Mesenteric fat pad (tissue), 1 donor: ENCODE data around the gene LYL1. TPM values are rescaled to one million over a fixed set of nuclear protein-coding genes. Genes with fewer than 3 reads are reported as not detected.

Source experiments
- DNase-seq: peaks from one replicate; pipeline ENCODE4 v3.0.0-alpha.2; 2020; ENCODE audit warnings: low spot score
- total RNA-seq: library from RNA; stranded (reverse); fragmentation: NEBNext Ultra II Directional; extraction: Animal tissue kit (Norgen Biotek cat#: 25700); gene quantifications from one replicate; pipeline ENCODE4 v1.2.1, GENCODE V29; 2021
- donor health status: DM: yes; HTN: yes; CAD: no.

Gene LYL1
- total RNA-seq, 1 donor from 2014 or later = 11.5 TPM

- DNase-seq = no peak
Measured at GRCh38 chr19:13110099-13110610, 7.5 kb upstream of the LYL1 start.

- DNase-seq = no peak
Measured at GRCh38 chr19:13109361-13110098, 6.9 kb upstream of the LYL1 start.

DNA sequence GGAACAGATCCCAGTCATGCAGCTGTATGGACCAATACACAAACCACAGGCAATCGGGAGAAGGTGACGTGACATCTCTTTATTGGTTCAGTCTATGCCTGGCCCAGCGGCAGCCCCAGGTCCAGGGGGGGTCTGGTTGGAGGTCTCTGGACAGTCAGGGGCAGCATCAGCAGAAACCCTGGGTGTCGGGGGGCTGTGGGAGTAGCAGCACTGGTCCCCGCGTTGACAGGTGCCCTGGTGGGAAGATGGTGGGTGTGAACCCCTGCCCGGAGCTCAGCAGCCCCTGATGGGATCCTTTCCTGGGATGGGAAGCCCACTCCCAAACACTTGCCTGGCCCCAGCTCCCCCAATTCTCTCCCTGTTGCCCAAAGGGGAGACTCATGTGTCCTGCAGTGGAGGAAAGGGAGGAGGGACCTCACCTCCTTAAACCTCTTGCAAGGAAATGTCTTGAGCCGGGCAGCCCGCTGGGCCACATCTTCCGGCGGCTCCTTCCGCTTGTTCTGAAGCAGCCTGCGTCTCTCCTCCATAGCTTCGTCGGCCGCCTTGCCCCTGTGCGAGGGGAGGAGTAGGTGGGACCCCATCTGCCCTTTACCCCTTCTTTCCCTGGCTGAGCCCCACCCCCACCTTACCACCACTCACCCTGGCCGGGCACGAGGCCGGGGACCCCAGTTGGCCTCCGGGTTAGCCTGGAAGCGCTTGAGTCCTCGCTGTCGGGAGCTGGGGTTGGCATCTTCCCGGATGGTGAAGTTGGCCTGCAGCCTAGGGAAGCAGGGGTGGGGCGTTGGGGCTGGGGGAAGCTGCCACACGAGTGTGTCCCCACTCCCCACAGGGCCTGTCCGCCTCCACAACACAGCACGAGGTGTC is 2.4 kb upstream of the LYL1 start:
- no peak for DNase-seq

- no peak for DNase-seq
Measured at GRCh38 chr19:13104360-13104847, 1.7 kb upstream of the LYL1 start.

DNA sequence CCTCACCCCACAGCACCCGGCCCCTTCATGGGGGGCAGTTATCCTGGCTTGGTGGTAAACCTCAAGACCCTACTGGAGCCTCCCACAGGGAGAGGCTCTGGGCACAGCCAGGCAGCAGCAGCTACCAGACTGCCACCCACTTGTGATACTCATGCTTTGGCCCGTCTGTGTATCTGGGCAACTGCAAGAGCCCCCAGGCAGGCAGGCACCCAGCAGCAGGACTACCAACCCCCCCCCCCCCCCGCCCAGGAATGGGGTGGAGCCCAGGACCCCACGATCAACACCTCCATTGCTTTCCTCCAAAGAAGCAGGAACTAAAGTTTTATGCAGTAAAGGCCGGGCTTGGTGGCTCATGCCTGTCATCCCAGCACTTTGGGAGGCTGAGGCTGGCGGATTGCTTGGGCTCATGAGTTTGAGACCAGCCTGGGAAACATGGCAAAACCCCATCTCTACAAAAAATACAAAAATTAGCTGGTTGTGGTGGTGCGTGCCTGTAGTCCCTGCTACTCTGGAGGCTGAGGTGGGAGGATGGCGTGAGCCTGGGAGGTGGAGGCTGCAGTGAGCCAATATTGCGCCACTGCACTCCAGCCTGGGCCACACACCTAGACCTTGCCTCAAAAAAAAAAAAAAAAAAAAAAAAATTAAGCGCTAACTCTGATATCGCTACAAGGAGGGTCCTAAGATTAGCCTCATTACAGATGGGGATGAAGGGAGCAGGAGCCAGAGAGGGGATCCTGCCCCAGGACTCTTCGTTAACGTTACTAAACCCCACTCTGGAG is 1.1 kb upstream of the LYL1 start:
- no peak for DNase-seq

- DNase-seq = no peak
Measured at GRCh38 chr19:13102416-13102665, 317 bp downstream of the LYL1 start.

DNA sequence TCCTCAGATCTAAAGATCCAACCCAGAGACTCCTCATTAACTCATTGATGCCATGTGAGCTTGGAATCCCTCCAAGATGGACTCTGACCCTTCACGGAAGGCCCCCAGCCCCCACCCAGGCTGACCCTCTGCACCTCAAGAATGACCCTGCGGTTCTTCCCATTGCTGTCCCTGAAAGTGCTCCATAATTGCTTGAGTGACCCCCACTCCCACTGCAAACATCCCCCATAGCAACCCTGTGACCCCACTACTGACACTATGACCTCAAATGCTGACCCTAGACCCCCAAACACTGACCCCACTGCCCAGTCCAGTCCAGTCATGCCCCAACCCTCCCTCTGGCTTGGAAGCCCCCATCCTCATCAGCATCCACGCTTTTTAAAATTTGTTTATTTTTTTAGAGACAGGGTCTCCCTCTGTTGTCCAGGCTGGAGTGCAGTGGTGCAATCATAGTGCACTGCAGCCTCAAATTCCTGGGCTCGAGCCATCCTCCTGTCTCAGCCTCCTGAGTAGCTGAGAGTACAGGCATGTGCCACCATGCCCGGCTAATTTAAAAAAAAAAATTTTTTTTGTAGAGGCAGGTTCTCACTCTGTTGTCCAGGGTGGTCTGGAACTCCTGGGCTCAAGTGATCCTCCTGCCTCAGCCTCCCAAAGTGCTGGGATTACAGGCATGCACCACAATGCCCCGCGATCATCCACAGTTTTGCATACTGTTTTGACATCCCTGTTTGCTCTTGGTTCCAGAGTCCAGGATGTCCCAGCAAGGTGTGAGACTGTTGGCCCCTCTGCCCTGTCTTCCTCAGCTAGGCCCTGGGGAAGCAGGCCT is 855 bp downstream of the LYL1 start:
- DNase-seq = no peak

DNA sequence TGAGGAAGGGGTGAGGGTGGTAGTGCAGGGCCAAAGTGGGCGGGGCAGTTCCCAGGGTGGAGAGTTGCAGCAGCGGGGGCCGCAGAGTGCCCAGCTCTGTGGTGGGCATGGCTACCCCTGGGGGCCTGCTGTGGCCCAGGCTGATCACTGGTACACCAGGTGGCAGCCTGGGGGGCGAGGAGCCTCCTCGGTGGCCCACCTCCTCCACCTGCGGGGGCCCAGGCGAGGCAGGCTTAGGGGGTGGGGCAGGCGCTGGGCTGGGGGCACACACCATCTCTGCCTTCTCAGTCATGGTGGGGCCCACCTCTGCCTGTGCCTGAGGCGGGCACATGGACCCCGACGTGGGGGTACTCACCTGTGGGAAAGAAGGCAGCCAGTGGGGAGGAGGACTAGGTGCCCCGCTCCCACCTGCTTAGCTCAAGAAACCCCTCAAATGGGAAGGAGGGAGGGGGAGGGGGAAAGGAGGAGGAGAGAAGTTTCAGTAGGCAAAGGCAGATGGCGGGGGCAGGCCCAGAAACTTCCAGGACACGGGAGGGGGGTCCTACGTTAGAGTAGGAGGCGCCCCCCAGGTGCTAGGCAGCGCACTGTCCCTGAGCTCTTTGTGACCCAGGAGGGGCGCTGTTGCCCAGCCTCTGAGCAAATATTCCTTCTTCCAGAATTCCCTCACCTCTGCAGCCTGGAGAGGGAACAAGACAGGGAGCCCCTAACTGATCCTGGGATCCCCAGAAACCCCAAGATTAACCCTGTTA is 1.6 kb downstream of the LYL1 start:
- DNase-seq = no peak

DNA sequence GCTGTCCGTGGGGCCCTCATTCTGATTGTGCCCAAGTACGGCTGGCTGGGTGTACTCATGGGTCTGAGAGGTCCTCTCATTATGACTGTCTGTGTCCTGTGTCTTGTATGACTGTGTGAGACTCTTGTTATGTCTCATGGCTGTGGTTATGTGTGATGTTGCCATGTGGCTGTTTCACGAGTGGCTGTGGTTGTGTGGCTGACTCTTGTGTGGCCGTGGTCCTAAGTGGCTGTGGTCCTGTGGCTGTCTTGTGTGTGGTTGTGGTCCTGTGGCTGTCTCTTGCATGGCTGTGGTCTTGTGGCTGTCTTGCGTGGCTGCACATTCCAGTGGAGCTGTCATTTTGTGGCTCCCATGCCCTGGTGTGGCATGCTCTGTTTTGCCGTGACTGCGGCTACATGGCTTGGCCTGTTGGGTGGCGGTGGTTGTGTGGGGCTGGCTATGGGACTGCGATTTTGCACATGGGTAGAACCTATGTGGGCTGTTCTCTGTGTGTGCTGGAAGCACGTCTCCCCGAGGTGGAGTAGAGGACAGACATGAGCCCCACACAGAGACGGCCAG is 2.5 kb downstream of the LYL1 start:
- no peak for DNase-seq

DNA sequence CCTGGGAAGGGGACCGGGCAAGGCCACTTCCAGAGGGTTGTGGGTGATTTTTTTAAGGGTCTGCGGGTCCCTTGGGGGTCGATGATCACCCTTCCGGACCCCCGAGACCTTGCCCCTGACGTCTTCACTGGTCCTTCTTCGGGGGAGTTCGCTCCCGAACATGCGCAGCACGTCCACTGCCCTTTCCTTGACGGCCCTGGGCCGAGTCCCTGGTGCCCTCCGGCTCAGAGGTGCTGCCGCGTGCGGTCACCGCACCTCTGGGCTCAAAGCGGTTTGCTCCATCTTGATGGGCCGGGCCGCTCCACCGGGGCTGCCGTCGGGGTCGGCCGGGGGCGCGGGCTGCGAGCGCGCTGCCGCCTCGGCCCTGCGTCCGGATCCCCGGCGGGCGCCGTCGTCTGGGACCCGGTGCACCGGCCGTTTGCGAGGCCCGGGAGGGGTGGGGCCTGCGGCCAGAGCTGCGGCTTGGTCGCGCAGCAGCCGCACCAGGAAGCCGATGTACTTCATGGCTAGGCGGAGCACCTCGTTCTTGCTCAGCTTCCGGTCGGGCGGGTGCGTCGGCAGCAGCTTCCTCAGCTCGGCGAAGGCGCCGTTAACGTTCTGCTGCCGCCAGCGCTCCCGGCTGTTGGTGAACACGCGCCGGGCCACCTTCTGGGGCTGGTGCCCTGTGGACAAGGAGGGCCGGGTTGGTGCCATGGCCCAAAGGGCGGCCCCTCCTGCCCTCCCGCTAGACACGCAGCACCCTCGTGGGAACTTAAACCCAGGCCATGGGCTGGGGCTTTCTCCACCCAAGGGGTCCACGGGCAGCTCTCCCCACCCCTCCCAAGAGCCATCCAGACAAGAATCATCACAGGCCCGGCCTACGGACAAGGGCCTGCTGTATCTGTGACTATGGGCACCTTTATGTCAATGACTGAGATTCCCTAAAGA is 3.3 kb downstream of the LYL1 start:
- DNase-seq = no peak

DNA sequence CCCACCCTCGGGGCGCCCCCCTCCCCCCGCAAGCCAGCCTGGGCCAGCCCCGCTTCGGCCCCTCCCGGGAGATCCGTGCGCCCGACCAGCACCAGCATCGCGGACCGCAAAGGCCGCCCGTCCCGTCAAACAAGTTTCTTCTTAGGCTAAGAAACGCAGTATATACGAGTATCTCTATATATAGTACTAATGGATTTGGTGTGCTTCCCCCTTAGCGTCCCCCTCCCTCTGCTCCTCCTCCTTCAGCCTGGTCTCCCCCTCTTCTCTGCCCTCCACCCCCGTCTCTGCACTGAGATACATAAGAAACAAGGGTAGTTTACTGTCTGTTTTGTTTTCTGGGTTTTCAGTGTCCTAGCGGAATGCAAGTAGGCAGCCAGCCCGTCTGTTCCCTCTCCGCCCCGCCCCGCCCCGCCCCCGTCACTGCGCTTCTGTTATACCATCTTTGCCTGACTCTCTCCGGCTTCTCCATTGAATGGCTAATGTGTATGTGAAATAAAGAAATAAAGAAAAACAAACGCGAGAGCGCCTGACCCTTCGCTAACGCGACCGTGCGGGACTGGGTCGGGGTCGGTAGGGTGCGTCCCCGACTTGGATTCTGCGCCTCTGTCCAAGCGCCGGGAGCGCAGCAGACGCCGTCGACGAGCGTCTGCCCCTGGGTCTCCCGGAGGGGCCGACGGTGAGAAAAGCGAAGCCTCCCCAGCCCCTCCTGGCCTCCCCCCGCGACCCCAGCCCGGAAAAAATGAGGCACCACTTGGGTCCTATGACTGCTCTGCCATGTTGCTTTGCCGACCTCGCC is 4.2 kb downstream of the LYL1 start:
- DNase-seq = no peak

GRCh38 chr19:13097463-13098258 is 5.0 kb downstream of the LYL1 start:
- DNase-seq = no peak

- DNase-seq = no peak
Measured at GRCh38 chr19:13097033-13097462, 5.6 kb downstream of the LYL1 start.

DNA sequence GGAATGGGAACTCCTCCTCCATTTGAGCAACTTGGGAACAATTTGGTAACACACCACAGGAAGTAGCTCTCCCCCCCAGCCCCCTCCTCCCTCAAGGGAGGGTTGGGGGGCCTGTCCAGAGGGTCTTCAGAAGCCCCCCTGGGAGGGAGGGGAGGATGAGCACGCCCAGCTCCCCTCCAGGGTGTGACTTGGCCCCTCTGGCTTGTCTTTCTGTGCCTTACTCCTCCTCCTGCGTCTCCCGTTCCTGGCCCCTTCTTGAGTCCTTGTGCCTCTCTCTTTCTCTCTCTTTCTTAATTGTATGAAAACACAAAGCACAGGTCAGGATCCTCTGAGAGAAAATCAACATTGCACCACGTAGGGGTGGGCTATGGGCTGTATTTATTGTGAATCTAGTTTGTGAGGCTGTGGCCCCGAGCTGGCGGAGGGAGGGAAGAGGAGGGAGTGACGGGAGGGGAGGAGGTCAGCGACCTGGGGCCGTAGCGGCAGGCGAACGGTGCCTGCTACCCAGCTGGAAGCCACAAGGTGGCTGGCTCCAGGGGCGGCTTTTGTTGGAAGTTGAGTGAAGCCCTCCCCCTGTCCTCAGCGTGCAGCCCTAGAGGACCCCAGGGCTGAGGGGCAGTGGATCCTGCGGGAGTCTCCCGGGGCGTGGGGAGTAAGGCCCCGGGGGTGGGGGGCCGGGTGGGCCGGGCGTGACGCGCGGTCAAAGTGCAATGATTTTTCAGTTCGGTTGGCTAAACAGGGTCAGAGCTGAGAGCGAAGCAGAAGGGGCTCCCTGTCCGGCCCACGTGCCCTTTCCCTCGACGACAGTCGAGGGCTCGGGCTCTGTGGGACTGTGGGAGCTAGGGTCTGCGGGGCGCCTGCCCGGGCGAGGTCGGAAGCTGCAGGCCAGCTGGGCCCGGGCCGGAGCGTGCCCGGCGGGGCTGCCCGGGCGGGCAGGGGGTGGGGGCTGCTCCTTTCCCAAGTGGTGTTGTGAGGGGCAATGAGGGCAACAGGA is 6.4 kb downstream of the LYL1 start:
- DNase-seq = no peak

DNA sequence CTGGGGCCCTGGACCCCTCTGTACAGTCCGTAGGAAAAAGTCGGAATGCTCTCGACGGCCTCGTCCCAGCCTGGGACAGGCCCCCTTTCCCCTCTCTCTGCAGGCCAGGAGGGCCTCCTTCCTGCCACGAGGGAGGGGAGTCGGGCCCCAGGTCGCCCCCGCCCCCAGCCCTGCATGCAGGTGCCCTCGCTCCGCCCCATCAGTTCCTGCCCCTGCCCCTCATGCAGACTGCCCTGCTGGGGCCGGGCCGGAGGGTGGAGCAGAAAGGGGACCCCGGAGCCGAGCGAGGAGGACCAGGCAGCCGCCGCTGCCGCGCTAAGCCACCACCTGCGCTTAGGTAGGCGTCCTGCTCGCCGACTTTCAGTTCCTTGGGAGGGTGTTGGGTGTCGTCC is 7.3 kb downstream of the LYL1 start:
- DNase-seq = no peak
